Renal pelvis (tissue), 4 donors: ENCODE measurements around the gene STK17B. TPM values are rescaled to one million over a fixed set of nuclear protein-coding genes. Genes with fewer than 3 reads are reported as not detected.

Experiments used
- DNase-seq: peaks from one replicate; pipeline ENCODE4 v3.0.0-alpha.2; 2013
- polyA plus RNA-seq, 3 donors: library from polyadenylated mRNA; unstranded; fragments of 120-200 nt; gene quantifications; one replicate each; pipeline ENCODE4 v1.2.1, GENCODE V29; 2013; ENCODE audit not compliant: insufficient read length in 3 of 3

The STK17B gene
- polyA plus RNA-seq, 3 donors: 7.8 to 10.5 (median 9.6) TPM

DNA sequence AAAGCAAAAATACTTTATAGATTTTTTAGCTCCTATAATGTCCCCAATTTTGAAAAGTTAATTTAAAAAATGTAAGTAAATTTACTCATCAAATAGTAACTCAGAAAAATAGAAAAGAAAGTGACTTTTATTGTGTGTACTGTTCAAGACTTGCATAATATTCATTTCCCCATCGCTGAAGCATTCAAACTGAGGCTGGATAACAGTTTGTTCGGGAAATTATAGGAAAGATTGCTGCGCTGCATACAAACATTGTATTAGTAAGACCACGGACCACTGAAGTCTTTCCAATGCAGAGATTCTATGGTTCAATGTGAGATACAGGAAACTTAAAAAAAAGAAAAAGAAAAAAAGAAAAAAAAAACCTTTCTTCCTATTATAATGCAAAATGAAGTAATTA lies 10.4 kb downstream of the STK17B start:
- DNase-seq: no peak

DNA sequence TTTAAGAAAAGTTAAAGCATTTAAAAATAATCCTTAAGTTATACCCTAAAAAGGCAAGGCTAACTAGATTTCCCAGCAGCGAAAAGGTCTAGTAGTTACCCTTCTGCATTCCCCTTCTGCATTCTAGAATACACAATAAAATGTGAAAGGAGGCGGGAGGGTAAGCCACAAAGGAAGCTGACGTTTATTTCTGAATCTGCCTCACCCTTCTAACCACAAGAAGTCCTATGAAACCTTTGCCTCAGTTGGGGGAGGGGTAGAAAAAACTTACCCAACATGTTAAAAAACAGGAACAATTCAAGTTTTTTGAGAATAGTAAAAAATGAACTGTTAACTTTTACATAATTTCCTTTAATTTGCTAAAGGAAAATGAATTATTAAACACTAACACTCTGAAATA lies 11.3 kb downstream of the STK17B start:
- DNase-seq: peak; percentile 14

DNA sequence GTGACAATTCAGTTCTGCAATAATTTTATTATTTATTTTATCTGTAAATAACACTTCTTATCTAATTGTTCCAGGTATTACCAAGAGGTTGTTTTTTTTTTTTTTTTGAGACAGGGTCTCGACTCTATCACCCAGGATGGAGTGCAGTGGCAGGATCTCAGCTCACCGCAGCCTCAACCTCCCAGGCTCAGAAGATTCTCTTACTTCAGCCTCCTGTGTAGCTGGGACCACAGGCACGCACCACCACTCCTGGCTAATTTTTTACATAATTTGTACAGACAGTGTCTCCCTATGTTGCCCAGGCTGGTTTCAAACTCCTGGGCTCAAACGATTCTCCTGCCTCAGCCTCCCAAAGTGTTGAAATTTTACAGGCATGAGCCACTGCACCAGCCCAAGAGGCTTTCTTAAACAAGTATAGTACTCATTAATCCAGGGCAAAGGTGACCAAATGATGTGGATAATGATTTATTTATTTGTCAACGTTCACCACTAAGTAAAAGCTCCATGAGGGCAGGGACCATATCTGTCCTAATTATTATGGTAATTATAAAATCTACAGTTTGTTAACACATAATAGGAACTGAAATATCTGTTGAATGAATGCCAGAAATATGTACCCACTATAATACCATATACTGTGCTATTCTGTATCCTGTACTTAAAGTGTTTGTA lies 12.0 kb downstream of the STK17B start:
- no peak for DNase-seq

DNA sequence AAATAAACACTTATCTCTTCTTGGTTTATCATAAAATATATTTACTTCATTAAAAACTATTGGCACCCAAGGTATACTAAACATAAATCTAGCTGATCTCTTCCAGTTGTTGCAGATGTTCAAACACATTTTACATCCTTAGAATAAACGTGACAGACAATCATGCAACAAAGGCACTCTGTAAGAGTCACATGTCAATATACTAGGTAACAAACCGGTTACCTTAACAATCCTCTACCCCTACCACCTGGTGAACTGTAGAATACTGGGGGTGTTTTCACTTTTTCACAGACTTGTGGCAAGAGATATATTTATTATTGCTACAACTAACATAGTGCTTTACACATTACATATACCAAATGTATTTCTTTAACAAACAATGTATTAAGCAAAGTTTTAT lies 15.8 kb downstream of the STK17B start:
- no peak for DNase-seq

DNA sequence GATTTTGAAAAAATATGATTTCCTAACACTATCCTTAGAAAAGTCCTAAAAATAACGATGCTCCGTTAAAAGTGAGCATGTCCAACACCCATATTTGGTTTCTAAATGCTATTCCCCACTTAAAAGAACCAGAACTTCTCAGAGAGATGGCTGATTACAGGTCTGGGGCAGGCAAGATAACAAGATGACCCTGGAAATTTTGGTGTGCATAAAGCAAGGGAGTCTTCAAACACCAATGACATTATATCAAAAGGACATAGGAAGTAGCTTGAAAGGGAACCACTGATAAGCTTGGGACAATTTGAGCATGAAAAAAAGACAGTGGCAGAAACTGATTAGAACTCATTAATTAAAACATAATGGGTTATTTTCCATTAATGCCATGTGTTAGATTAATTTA lies 17.9 kb downstream of the STK17B start:
- DNase-seq: no peak

DNA sequence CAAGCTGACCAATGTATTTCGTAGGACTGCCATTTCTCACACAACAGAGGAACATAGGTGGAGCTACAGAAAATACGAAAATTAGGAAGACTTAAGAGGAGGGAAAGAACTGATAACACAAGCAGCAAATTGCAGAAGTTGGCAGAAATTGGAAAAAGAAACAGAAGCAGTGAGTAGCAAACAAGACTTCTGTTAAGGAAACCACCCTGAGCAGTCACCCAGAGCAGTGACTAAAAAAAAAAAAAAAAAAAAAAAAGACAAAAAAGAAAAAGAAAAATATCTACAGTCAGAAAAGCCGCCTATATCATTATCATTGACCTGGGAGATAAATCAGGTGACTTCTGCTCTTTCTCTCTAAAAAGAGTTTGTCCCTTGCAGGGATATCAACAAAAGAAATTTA lies 21.4 kb downstream of the STK17B start:
- no peak for DNase-seq

DNA sequence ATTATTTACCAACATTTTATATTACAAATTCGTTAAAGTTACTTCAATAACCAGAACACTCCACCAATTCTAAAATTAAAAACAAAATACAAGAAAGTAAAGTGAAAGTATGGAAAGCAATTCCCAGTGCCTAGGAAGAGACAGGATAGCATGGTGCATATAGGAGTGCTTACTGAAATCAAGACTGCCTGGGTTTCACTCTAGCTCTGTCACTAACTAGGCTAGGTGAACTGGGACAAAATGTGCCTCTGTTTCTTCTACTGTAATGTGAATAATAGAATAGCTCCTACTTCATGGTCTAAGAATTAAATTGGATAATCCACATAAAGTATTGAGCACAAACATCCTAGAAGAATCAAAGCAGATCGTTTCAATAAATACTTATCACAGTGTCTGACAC lies 22.6 kb downstream of the STK17B start:
- DNase-seq: no peak

DNA sequence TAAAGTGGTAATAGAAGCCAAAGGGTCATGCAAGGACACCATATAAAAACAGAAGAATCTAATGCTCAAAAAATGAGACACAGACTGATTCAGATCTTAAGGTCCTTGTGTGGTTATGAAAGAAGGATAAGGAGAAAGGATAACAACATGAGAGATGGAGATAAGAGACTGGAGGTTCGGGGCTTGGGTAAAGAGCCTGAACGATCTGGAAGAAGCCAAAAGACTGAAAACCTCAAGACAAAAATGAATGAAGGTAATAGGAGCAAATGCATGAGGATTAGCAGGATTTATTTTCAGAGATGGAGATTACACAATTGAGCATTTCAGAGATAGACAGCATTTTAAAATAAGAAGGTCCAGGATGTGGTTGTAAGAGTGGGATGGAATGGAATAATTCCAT lies 26.1 kb downstream of the STK17B start:
- no peak for DNase-seq

DNA sequence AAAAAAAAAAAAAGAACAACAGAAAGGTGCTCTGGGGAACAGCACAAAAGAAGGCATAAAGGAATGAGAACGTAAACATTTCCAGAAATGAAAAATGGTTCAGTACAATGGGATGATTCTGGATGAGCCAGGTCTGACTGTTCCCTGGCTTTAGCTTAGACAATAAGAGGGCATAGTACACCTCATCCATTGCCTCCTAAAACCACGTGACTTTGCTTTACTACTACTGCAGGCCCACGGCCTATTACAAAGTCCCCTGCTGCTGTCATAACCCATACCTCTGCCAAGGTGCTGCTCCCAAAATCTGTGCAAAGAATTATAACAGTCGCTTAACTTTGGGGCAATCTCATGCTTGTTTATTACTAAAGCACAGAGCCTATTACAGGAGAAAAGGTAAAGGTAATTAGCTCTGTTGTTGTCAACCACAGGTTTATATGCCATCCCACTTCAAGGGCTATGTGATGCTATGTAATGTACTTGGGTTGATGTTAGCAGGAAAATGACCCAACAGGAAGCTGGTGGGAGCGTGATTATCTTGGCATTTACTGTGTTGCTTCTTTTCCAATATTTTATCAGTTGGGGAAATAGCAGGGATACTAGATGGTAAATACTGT lies 26.8 kb downstream of the STK17B start:
- no peak for DNase-seq

DNA sequence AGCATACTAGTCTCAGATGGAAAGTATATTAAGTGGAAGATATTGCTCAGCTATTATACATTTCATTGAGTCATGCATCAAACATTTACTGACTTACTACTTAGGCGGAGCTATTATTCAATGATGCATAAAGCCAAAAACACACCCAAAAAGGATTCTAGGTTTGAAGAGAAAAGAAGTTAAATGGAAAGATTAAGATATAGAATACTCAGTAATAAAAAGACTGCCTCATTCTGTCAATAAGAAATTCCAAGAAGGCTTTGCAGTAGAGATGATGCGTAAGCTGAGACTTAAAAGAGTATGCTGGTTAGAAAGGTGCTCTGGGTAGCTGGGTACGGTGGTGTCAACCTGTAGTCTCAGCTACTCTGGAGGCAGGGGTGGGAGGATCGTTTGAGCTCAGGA lies 27.6 kb downstream of the STK17B start:
- DNase-seq: no peak

DNA sequence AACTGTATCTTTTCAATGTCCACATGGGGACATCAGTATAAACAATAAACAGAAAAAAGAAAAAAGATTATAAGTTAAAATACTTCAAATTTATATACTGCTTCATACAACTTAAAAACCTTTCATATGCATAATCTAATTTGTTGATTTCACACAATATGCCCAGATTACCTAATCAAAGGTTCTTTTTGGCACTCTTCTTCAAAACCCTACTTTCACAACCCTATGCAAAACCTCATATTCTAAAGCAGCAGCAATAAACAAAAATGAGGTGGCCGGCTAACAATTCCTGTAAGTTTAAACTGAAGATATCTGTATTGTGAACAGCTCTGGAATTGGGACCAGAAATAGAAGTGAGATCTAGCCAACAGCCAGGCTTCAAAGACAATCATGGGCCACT lies 28.6 kb downstream of the STK17B start:
- no peak for DNase-seq

DNA sequence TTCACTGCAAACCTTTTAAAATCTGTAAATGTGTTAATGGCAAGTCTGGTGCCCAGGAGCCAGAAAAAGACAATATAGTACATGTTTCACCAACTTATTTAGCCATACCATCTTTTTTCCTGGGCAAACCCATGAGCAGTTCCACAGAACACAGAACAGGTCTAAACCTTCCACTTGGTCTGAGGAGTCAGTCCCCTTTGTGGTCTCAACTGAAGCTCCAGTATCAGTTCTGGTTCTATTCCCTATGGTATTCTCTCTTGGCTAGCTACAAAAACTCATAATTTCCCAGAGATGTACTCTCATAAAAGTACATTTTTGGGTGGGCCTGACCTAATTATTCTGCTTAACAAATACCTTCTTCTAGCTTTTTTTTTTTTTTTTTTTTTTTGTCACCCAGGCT lies 31.2 kb downstream of the STK17B start:
- DNase-seq: no peak

DNA sequence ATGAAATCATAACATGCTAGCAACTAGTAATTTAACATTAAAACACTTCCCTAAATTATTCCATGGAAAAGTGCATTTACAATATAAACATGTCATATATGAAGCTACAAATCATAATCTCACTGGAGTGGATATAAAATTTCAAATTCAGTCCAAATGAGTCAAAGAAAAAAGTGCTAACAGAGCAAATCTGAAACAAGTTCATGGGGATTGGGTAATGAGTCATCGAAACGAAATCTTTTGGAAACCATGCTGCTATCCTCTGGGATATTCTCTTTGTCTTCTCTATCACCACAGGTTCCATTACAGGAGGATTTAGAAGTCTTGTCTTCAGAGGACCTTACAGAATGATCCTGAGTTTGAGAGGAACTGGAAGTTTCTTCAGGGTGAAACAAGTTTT lies 34.1 kb downstream of the STK17B start:
- DNase-seq: no peak

DNA sequence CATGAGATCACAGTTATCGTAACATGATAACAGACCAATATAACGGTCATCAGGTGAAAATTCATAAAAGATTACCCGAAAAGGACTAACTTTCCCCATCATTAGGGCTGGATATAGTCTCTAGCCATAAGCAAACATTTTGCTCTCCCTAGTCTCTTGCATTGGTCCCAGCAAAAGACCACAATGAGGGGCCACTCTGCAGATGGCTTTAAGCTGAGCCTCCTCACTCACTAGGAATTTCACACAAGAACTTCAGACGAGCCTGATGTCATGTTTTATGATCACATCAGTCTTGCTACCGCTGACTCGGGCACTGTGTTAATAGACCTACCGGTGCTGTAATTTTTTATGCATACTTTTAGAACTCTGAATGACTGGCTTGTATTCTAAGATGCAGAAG lies 35.2 kb downstream of the STK17B start:
- no peak for DNase-seq

DNA sequence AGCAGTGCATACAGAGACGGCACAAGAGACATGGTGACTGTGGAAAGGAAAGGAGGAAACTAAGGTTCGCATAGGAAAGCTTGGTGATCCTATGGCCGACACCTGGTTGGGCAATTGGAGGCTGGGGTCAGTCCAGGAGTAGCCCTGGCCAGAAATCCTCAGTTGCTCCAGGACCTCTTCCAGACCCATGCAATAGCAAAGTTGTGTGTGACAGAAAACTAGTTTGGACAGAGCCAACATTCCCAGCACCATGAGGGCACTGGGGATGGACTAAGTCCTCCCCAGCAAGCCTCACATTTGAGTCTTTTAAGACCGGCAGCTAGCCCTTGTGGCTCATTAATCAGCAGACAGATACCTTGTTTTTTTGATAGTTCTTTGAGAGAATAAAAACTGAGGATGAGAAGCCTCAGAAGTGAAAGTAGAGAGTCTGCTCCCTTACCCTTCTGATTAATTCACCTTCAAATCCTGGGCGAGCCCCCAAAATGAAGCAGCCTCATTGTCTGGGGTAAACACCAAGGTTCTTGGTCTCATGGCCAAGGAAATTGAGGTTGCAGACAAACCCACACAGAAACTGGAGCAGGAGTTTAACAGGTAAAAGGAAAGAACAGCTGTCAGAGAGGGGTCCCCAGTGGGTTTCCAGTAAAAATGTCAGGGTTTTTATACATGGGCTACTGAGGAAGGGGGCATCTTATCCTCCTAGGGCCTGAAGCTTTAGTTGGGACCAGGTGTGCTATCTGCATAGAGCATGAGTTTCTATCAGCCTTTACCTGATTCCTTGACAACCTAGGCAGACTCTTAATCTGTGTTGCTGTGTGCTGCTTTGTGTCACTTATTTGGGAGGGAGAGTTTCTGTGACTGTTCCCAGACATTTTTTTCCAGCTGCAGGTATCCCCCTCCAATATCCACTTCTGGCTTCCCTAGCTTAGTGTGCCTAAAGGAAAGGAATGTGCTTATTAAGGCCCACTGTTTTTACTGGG lies 39.1 kb downstream of the STK17B start:
- peak; percentile 4 for DNase-seq

DNA sequence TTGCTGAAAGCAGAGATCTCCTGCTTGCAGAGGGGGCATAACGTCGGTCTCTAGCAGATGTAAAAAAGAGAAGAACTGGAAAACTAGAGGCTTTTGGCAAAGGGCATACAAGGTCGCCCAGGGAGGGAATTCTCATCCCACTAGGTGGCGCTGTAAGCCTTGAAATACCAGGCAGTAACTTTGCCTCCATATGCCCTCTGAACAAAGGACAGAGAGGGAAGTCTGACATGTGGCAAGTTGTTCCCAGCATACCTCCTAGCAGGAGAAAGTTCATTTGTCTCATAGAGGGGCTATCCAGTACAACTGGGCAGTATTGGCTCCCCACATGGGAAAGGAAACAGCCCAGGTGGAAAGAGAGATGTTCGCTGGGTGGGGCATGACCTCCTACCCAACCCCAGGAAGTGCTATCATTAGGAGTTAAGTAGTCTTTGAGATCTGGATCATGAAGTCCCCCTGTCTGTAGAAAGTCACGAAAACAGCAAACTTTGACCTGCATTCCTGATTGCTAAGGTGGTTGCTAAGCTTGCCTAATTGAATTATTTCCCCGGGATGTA lies 39.9 kb downstream of the STK17B start:
- no peak for DNase-seq

DNA sequence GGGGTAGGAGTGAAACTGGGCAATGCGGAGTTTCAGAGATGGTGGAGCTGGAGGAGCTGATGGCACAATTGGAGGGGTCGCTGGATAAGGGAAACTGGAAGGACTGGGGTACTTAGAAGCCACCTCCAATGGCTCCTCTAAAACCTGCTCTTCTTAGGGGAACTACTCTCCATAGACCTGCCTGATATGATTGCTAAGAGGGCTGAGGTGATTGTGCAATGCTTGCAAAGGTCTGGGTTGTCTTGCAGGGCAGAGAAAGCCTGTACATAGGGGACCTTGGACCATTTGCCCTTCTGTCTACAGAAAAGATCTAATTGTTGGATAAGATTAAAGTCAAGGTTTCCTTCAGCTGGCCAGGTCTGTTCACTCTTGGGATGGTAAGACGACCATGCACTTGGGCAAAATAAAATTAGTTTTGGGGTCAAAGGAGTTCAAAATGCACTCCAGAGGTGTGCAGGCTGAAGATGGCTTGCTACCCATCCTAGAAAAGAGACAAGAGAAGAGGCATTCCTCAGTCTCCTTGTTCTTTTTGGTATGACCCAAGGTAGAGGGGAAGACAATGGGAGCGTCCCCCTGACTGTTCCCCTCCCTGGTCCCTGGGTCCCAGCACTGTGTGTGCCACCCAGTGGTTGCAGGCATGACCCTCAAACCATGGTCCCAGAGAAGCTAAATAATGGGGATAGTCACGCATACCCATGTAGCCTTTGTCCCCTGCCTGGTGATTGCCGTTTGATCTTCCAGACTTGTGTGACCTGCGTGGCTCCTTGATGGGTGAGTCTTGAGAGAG lies 41.1 kb downstream of the STK17B start:
- DNase-seq: no peak

DNA sequence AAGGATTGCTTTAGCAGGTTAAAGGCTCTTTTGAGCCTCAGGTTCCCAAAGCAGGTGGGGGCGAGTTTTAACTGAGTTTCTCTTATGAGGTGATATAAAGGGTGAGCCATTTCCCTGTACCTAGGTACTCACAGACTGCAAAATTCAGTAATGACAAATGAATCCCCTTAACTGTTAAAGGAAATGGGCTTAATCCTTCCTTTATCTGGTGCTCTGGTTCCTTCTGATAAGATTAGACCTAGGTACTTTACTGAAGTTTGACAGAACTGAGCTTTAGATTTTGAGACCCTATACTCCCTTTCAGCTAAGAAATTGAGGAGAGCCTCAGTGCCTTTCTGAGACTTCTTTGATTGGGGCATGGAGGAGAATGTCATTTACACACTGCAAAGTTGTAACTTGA lies 42.6 kb downstream of the STK17B start:
- no peak for DNase-seq

DNA sequence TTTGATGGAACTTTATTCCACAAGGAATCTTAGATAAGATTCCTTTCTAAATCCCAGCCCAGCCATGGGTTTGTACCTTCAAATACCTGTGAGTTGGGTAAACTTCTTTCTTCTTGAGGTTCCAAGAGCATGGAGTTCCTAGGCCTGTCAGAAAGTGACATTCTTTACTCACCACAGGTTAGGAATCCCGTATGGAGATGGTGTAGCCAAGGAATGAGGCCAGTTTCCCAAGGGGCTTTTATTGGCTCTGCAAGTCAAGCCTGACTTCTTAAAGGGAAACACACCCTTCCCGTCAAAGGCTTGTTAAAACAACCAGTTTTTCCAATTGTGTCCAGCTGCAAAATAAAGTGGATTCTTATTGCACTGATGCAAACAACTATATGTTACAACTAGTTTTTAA lies 45.8 kb downstream of the STK17B start:
- no peak for DNase-seq

DNA sequence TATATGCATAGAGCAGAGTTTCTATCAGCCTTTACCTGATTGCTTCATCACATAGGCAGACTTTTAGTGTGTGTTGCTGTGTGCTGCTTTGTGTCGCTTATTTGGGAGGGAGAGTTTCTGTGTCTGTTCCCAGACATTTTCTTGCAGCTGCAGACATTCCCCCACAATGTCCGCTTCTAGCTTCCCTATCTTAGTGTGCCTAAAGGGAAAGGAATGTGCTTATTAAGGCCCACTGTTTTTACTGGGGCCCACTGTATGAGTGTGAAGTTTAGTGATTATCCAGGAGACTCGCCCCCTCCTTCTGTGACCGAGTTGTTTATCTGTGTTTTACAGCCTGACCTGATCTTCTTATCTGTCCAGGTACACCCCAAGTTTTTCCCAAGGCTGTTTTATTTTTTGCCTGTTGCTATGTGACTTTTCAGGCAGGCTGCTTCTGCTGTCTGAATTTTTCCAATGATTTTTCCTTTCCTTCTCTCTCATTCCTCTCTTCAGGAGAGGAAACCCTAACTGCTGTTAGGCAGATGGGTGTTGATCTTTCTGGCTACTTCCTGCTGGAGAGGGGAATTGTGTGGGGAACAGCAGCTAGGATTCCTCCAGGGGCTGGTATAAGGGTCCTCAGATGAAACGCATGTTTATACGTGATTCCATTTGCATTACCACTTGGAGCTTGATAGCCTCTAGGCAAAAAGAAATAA lies 47.6 kb downstream of the STK17B start:
- DNase-seq: no peak

DNA sequence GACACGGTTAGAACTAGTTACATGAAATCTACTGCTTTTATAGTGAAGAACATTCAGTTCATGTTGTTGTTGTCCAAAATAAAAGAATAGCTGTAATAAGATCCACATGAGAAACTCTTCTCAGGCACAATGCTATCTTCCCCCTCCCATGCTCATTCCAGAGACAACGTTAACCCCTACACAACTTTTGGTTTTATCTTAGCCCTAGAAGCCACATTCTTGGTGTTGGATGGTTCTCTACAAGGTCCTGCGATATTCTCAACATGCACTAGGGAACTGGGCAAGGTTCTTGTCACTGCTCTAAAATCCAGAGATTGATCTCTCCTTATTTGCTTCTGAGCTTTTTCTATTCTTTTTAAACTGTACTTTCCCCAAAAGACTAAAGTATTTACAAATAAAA lies 51.5 kb downstream of the STK17B start:
- DNase-seq: no peak
